PC-3 (cell line): Measurements from ENCODE around the gene KCNJ5. TPM values are rescaled to one million over a fixed set of nuclear protein-coding genes. Genes with fewer than 3 reads are reported as not detected.
"Not testable (repeated sequence)": the region's sequence is repeated elsewhere in the genome, so short reads cannot be mapped to it uniquely, and the experiment has no call there.

Experiments used
- ATAC-seq: fragments of 200-7000 bp; cut with Tn5 transposase; 2 replicates; pipeline ENCODE4 v1.9.1; 2020; ENCODE audit warnings: mild to moderate bottlenecking, moderate library complexity
- BruUV-seq: library from RNA; stranded (reverse); fragments of 400-500 nt; replicated peaks from 2 replicates; lab custom pipeline; 2021; lab: Mats Ljungman, UMichigan
- CTCF ChIA-PET: fragments of 300-600 bp; sonication (Branson Sonifier 250); formaldehyde crosslinking; loops from one replicate; lab custom pipeline; 2022; ENCODE audit warnings: antibody characterized with exemption; lab: Charles Lee
- POLR2A ChIA-PET: fragments of 300-600 bp; sonication (Branson Sonifier 250); formaldehyde crosslinking; loops from one replicate; lab custom pipeline; 2022; ENCODE audit warnings: antibody characterized with exemption; ENCODE audit not compliant: unreplicated experiment; lab: Charles Lee
- DNase-seq: peaks from one replicate; pipeline ENCODE4 v3.0.0-alpha.2; 2015
- H2AFZ ChIP-seq: fragments of 300-600 bp; sonication (generic); 2 replicates; pipeline ENCODE4 v1.6.0; 2016; ENCODE audit warnings: antibody characterized with exemption, low read length
- H3F3A ChIP-seq: fragments of 300-600 bp; sonication (generic); one replicate; pipeline ENCODE4 v1.6.0; 2017; ENCODE audit warnings: antibody characterized with exemption, low read length, control low read depth, mild to moderate bottlenecking; ENCODE audit not compliant: unreplicated experiment
- H3K27ac ChIP-seq: fragments of 300-600 bp; sonication (generic); 2 replicates; pipeline ENCODE4 v1.5.1; 2016; ENCODE audit warnings: mild to moderate bottlenecking, low read length
- H3K27me3 ChIP-seq: fragments of 300-600 bp; sonication (generic); 2 replicates; pipeline ENCODE4 v1.6.1; 2016; ENCODE audit warnings: low read length, mixed read lengths
- H3K36me3 ChIP-seq: fragments of 300-600 bp; sonication (generic); 2 replicates; pipeline ENCODE4 v1.6.1; 2016; ENCODE audit warnings: low read depth, mixed run types, low read length, mixed read lengths
- H3K4me1 ChIP-seq: fragments of 300-600 bp; sonication (generic); 2 replicates; pipeline ENCODE4 v1.5.1; 2016; ENCODE audit warnings: low read length; ENCODE audit not compliant: insufficient read depth
- H3K4me2 ChIP-seq: fragments of 300-600 bp; sonication (generic); 2 replicates; pipeline ENCODE4 v1.6.0; 2016; ENCODE audit warnings: low read length
- H3K4me3 ChIP-seq: fragments of 300-600 bp; sonication (generic); 2 replicates; pipeline ENCODE4 v1.5.1; 2016; ENCODE audit warnings: mild to moderate bottlenecking, low read length, mixed read lengths
- H3K79me2 ChIP-seq: fragments of 300-600 bp; sonication (generic); 2 replicates; pipeline ENCODE4 v1.6.1; 2017; ENCODE audit warnings: low read length, mixed read lengths
- H3K9ac ChIP-seq: fragments of 300-600 bp; sonication (generic); 2 replicates; pipeline ENCODE4 v1.6.0; 2016; ENCODE audit warnings: mild to moderate bottlenecking, low read length
- H3K9me2 ChIP-seq: fragments of 300-600 bp; sonication (generic); replicated peaks from 2 replicates; pipeline ENCODE4 v1.6.1; 2016; ENCODE audit warnings: mixed run types, low read length, mixed read lengths
- H3K9me3 ChIP-seq: fragments of 300-600 bp; sonication (generic); 2 replicates; pipeline ENCODE4 v1.6.1; 2016; ENCODE audit warnings: low read length, mixed read lengths
- H4K20me1 ChIP-seq: fragments of 300-600 bp; sonication (generic); 2 replicates; pipeline ENCODE4 v1.6.1; 2016; ENCODE audit warnings: low read length, mixed read lengths
- EZH2 ChIP-seq: fragments of 300-600 bp; sonication (generic); IDR thresholded peaks from one replicate; pipeline ENCODE4 v1.6.1; 2017; ENCODE audit warnings: antibody characterized with exemption, mild to moderate bottlenecking, low read length; ENCODE audit not compliant: unreplicated experiment
- EZH2phosphoT487 ChIP-seq: fragments of 300-600 bp; sonication (generic); IDR thresholded peaks from 2 replicates; pipeline ENCODE4 v1.6.1; 2018; ENCODE audit warnings: mild to moderate bottlenecking, antibody characterized with exemption, low read length, borderline replicate concordance
- intact Hi-C: fragments of 100-400 bp; cut with micrococcal nuclease; formaldehyde crosslinking; loops from 2 replicates; pipeline ENCODE4 v1.9.0; 2023
- total RNA-seq: library from RNA; depleted of rRNA; stranded (reverse); fragments of >200 nt; gene quantifications from 2 replicates; pipeline ENCODE4 v1.2.3, GENCODE V29; 2014
- TF ChIP-seq, protein P1 (sequence below): fragments of 300-600 bp; sonication (generic); conservative IDR thresholded peaks from 2 replicates; pipeline ENCODE4 v1.5.1; 2017; ENCODE audit warnings: antibody characterized with exemption, low read depth, mild to moderate bottlenecking, low read length

Gene KCNJ5
- total RNA-seq, 1 experiment from 2014 or later, result not detected

DNA sequence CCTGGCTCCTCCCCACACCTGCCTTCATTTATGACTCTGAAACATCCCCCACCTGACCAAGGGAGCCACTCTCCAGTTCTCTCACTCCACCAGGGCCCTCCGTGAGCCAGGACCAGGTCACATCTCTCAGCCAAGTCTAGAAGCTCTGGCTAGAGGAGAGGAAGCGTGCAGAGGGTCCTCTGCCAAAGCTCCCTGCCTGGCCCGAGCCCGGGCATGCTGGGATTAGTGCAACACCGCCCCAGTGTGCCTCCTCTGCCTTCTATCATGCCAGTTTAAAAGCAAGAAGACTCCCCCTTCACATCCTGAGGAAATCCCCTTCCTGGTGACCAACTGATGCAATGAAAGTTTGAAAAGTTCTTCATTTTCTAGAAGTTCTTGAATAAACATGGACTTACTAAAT is 28.1 kb downstream of the KCNJ5 start:
- BruUV-seq, result no TSS peak
- DNase-seq (no peak), ATAC-seq (no peak)
- Histone ChIP-seq H3K27me3 (peaks cover 26% of the 10 kb centered on the region), H3K9me2 (no peaks in the 10 kb centered on the region), H3K9ac (no peak overlapping the region), H2AFZ (no peak overlapping the region), H4K20me1 (no peaks in the 10 kb centered on the region), H3K4me3 (no peak overlapping the region), H3K9me3 (no peaks in the 10 kb centered on the region), H3K4me1 (no peaks in the 10 kb centered on the region), H3K36me3 (no peaks in the 10 kb centered on the region), H3F3A (no peaks in the 10 kb centered on the region), H3K79me2 (no peaks in the 10 kb centered on the region), H3K4me2 (no peak overlapping the region), H3K27ac (no peak overlapping the region)
- intact Hi-C loops, result no loop called here
- ChIA-PET CTCF (no interaction called here), POLR2A (no interaction called here)
- TF ChIP-seq EZH2phosphoT487 (no peak), EZH2 (no peak)
- TF ChIP-seq, protein P1, sequence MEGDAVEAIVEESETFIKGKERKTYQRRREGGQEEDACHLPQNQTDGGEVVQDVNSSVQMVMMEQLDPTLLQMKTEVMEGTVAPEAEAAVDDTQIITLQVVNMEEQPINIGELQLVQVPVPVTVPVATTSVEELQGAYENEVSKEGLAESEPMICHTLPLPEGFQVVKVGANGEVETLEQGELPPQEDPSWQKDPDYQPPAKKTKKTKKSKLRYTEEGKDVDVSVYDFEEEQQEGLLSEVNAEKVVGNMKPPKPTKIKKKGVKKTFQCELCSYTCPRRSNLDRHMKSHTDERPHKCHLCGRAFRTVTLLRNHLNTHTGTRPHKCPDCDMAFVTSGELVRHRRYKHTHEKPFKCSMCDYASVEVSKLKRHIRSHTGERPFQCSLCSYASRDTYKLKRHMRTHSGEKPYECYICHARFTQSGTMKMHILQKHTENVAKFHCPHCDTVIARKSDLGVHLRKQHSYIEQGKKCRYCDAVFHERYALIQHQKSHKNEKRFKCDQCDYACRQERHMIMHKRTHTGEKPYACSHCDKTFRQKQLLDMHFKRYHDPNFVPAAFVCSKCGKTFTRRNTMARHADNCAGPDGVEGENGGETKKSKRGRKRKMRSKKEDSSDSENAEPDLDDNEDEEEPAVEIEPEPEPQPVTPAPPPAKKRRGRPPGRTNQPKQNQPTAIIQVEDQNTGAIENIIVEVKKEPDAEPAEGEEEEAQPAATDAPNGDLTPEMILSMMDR, result no peak

GRCh38 chr11:128919635-128920034 is 28.5 kb downstream of the KCNJ5 start:
- ATAC-seq, H3K36me3 ChIP-seq, H2AFZ ChIP-seq, H3K9me2 ChIP-seq, H3K4me1 ChIP-seq, H3K4me3 ChIP-seq, BruUV-seq, H3K27ac ChIP-seq, H4K20me1 ChIP-seq, POLR2A ChIA-PET, H3K4me2 ChIP-seq, DNase-seq, CTCF ChIA-PET, H3F3A ChIP-seq, H3K9me3 ChIP-seq, intact Hi-C loops, H3K79me2 ChIP-seq, H3K9ac ChIP-seq: not testable (repeated sequence)
- peaks cover 25% of the 10 kb centered on the region for H3K27me3 ChIP-seq

DNA sequence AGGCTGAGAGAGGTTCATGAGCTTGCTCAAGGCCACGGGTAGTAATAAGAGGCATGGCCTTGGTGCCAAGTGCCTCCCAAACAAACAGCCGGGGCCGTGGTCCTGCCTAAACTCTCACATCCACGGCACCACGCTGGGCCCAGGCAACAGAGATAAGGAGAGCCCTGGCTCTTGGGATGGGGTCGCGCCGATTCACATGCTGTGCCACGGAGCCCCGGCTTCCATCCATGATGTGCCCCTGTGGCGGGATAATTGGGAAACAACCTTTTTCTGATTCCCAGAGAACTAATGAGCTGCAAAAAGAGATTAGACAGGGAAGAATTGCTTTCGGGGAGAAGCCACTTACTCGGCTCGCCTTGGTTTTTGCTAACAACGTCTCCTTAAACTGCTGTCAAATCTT is 29.5 kb downstream of the KCNJ5 start:
- no peak for DNase-seq
- TF ChIP-seq, protein P1, result no peak
- TF ChIP-seq EZH2 (no peak), EZH2phosphoT487 (no peak)
- no peak overlapping the region for H3K4me3 ChIP-seq
- H3K9me3 ChIP-seq, result no peaks in the 10 kb centered on the region
- ChIA-PET POLR2A (no interaction called here), CTCF (no interaction called here)
- H3K27me3 ChIP-seq, result peaks cover 19% of the 10 kb centered on the region
- intact Hi-C loops, result no loop called here
- H4K20me1 ChIP-seq, result no peaks in the 10 kb centered on the region
- H3K36me3 ChIP-seq, result no peaks in the 10 kb centered on the region
- no peak overlapping the region for H3K9ac ChIP-seq
- no peak overlapping the region for H3K4me2 ChIP-seq
- no peak for ATAC-seq
- H2AFZ ChIP-seq, result no peak overlapping the region
- H3K4me1 ChIP-seq, result no peaks in the 10 kb centered on the region
- no TSS peak for BruUV-seq
- H3K27ac ChIP-seq, result no peak overlapping the region
- no peaks in the 10 kb centered on the region for H3K9me2 ChIP-seq
- no peaks in the 10 kb centered on the region for H3F3A ChIP-seq
- no peaks in the 10 kb centered on the region for H3K79me2 ChIP-seq
